Thymus (tissue), 11 donors: ENCODE results near the gene SIRPD. TPM values are rescaled to one million over a fixed set of nuclear protein-coding genes. Genes with fewer than 3 reads are reported as not detected.

Experiments
- DNase-seq, 9 donors: peaks; one replicate each; pipeline ENCODE4 v3.0.0-alpha.2; 2013; ENCODE audit warnings: low spot score in 9 of 9, low read depth in 6 of 9, missing footprints in 1 of 9
- H3K27ac ChIP-seq, 2 donors: one replicate each; pipeline ENCODE4 v1.5.1; 2013; ENCODE audit warnings: control low read depth in 1 of 2, low read depth in 1 of 2, low read length in 1 of 2, mild to moderate bottlenecking in 1 of 2, moderate library complexity in 1 of 2
- H3K27me3 ChIP-seq, 2 donors: one replicate each; pipeline ENCODE4 v1.5.1; 2013; ENCODE audit warnings: low read length in 1 of 2; ENCODE audit not compliant: control insufficient read depth in 2 of 2, insufficient read depth in 1 of 2
- H3K36me3 ChIP-seq, 2 donors: one replicate each; pipeline ENCODE4 v1.5.1; 2013; ENCODE audit warnings: low read length in 1 of 2, mild to moderate bottlenecking in 1 of 2, moderate library complexity in 1 of 2; ENCODE audit not compliant: control insufficient read depth in 2 of 2, insufficient read depth in 2 of 2
- H3K4me1 ChIP-seq, 2 donors: one replicate each; pipeline ENCODE4 v1.5.1; 2013; ENCODE audit warnings: low read length in 2 of 2; ENCODE audit not compliant: control insufficient read depth in 2 of 2, insufficient read depth in 2 of 2
- H3K4me3 ChIP-seq, 2 donors: one replicate each; pipeline ENCODE4 v1.5.1; 2013; ENCODE audit warnings: low read length in 2 of 2, control low read depth in 1 of 2, mild to moderate bottlenecking in 1 of 2
- H3K9me3 ChIP-seq, 2 donors: one replicate each; pipeline ENCODE4 v1.5.1; 2013; ENCODE audit warnings: low read length in 1 of 2, mild to moderate bottlenecking in 1 of 2; ENCODE audit not compliant: control insufficient read depth in 2 of 2, insufficient read depth in 1 of 2
- WGBS: extraction: QIAGEN DNeasy Blood & Tissue Kit; methylation state at CpG from one replicate; pipeline ENCODE4 v1.1.7; 2013; 5-methylcytosine and 5-hydroxymethylcytosine counted together
- polyA plus RNA-seq: library from polyadenylated mRNA; stranded (reverse); fragments of 200-250 nt; gene quantifications from one replicate; pipeline ENCODE4 v1.2.3, GENCODE V29; 2013
- total RNA-seq: library from RNA; stranded (reverse); fragments of 120-200 nt; gene quantifications from one replicate; pipeline ENCODE4 v1.2.4, GENCODE V29; 2013
- donor health status: healthy.

The SIRPD gene
- total and polyA plus RNA-seq, 2 donors, result 0.14 to 0.46 TPM

DNA sequence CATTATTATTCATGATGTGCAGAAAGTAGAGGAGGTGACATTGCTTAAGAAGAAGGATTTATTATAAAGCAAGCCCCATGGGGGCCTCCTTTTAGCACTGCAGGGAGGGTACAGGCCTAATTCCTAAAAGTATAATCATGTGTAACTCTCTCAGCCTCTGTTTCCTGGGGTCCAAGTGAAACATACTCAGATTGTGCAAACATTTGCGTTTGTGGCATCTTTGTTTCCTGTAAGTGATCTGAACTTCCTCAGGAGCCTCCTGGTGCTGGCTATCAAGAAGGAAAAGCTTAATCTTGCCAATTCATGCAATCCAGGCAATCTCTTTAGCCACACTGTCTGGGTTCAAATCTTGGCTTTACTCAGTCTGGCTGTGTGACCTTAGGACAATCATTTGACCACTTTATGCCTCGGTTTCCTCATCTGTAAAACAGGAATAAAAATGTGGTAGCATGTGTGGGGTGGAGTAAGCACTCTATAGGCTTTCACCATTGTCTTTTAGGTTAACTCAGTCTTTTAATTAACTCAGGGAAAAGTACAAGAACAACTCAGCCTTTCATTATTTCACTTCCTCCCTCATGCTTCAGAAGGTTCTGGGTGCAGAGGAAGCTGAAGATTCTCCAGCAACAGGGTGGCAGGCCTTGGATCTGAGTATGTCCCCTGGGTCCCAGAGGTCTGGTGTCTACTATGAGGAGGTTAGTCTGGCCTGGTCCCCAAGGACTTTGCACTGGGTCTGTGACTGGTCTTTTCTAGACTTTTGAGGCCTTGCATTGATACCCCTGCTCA lies 65.5 kb downstream of the SIRPD start:
- Histone ChIP-seq H3K27me3 (peaks cover 0 to 10% of the 10 kb centered on the region in 2 donors), H3K9me3 (no peaks in the 10 kb centered on the region), H3K27ac (peak overlapping the region in 1 of 2 donors; percentile 26), H3K36me3 (no peaks in the 10 kb centered on the region), H3K4me1 (peaks cover 0 to 2% of the 10 kb centered on the region in 2 donors), H3K4me3 (no peak overlapping the region)
- WGBS, result 73% methylated on average over 2 of the region's 2 CpGs
- no peak for DNase-seq

GRCh38 chr20:1491281-1491840 lies 66.1 kb downstream of the SIRPD start, which contains the start of gene SIRPB2:
SIRPB2 (minus strand) TSS chr20:1491420; CDS start chr20:1491359, 61 bp downstream.
- Histone ChIP-seq H3K9me3 (no peaks in the 10 kb centered on the region), H3K27me3 (peaks cover 0 to 10% of the 10 kb centered on the region in 2 donors), H3K27ac (peak within 1 kb of the TSS in 1 of 2 donors; percentile 26), H3K4me3 (no peak within 1 kb of the TSS), H3K36me3 (no peaks in the 10 kb centered on the region), H3K4me1 (peaks cover 0 to 2% of the 10 kb centered on the region in 2 donors)
- DNase-seq, result peak in 1 of 9 donors; percentile 23
- 21% methylated on average over 11 of the region's 11 CpGs for WGBS

GRCh38 chr20:1490643-1491195 lies 66.8 kb downstream of the SIRPD start:
- Histone ChIP-seq H3K36me3 (no peaks in the 10 kb centered on the region), H3K27ac (no peak overlapping the region), H3K4me1 (peaks cover 0 to 2% of the 10 kb centered on the region in 2 donors), H3K9me3 (no peaks in the 10 kb centered on the region), H3K4me3 (no peak overlapping the region), H3K27me3 (peaks cover 0 to 10% of the 10 kb centered on the region in 2 donors)
- DNase-seq, result no peak
- 95% methylated on average over 9 of the region's 9 CpGs for WGBS

- no peak overlapping the region for H3K4me3 ChIP-seq
- H3K4me1 ChIP-seq, result peaks cover 0 to 2% of the 10 kb centered on the region in 2 donors
- H3K27me3 ChIP-seq, result peaks cover 0 to 10% of the 10 kb centered on the region in 2 donors
- no peak for DNase-seq
- WGBS, result 80% methylated on average over 6 of the region's 6 CpGs
- H3K36me3 ChIP-seq, result no peaks in the 10 kb centered on the region
- no peaks in the 10 kb centered on the region for H3K9me3 ChIP-seq
- no peak overlapping the region for H3K27ac ChIP-seq
Measured at GRCh38 chr20:1489764-1490436, 67.6 kb downstream of the SIRPD start.

DNA sequence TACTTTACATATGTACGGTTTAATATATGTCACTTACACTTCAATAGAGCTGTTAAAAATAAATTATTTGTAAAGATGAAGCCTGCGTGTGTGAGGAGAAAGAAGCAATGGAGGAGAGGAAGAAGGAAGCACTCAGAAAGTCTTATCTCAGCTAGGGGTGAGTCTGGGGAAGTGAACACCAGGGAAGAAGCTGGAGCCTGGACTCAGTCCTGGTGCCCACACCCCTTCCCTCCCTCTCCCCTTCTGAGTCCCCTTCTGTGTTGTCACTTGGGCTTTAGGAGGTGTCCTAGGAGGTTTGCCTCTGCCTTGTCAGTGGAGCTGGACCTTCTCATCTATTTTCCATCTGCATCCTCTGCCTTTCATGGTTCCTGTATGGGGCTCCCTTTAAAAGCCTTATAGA lies 68.2 kb downstream of the SIRPD start:
- Histone ChIP-seq H3K4me3 (no peak overlapping the region), H3K27me3 (peaks cover 0 to 10% of the 10 kb centered on the region in 2 donors), H3K27ac (no peak overlapping the region), H3K9me3 (no peaks in the 10 kb centered on the region), H3K36me3 (no peaks in the 10 kb centered on the region), H3K4me1 (peaks cover 0 to 2% of the 10 kb centered on the region in 2 donors)
- no peak for DNase-seq
- WGBS, result 90% methylated on average over 2 of the region's 2 CpGs

- no peaks in the 10 kb centered on the region for H3K9me3 ChIP-seq
- no peak overlapping the region for H3K27ac ChIP-seq
- peaks cover 0 to 10% of the 10 kb centered on the region in 2 donors for H3K27me3 ChIP-seq
- H3K36me3 ChIP-seq, result no peaks in the 10 kb centered on the region
- 99% methylated on average over 2 of the region's 2 CpGs for WGBS
- DNase-seq, result no peak
- peaks cover 0 to 2% of the 10 kb centered on the region in 2 donors for H3K4me1 ChIP-seq
- H3K4me3 ChIP-seq, result no peak overlapping the region
Measured at GRCh38 chr20:1486566-1486965, 70.9 kb downstream of the SIRPD start.

DNA sequence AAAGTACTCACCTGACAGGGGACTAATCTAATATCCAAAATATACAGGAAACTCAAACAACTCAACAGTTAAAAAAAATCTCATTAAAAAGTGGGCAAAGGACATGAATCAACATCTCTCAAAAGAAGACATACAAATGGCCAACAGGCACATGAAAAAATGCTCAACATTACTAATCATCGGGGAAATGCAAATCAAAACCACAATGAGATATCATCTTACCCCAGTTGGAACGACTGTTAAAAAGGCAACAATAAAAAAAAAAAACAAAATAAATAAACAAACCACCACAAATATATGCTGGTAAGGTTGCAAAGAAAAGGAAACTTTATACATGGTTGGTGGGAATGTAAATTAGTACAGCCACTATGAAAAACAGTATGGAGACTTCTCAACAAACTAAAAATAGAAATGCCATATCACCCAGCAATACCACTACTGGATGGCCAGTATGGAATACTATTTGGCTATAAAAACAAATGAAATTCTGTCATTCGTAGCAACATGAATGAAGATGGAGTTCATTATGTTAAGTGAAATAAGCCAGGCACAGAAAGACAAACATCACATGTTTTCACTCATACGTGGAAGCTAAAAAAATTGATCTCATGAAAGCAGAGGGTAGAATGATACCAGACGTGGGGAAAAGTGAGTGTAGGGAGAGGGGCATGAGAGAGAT lies 72.9 kb downstream of the SIRPD start:
- peaks cover 0 to 2% of the 10 kb centered on the region in 2 donors for H3K27me3 ChIP-seq
- no peaks in the 10 kb centered on the region for H3K9me3 ChIP-seq
- no peak overlapping the region for H3K4me3 ChIP-seq
- no peaks in the 10 kb centered on the region for H3K4me1 ChIP-seq
- H3K36me3 ChIP-seq, result no peaks in the 10 kb centered on the region
- H3K27ac ChIP-seq, result no peak overlapping the region
- 65% methylated on average over 5 of the region's 5 CpGs for WGBS
- no peak for DNase-seq
